GM12878 (cell line): ENCODE measurements around the gene RRM2. TPM values are rescaled to one million over a fixed set of nuclear protein-coding genes. Genes with fewer than 3 reads are reported as not detected.

Experiments used
- ATAC-seq: fragments of 200-7000 bp; cut with Tn5 transposase; 3 replicates; pipeline ENCODE4 v1.9.1; 2020; ENCODE audit warnings: mild to moderate bottlenecking, moderate library complexity
- BruUV-seq: library from RNA; stranded (reverse); fragments of 400-500 nt; replicated peaks from 2 replicates; lab custom pipeline; 2021; lab: Mats Ljungman, UMichigan
- CTCF ChIA-PET: fragments of 300-600 bp; sonication (Branson Sonifier 250); formaldehyde crosslinking; extraction: SDS; loops from one replicate; lab custom pipeline; 2021; ENCODE audit warnings: inconsistent platforms; lab: Yijun Ruan, JAX
- POLR2A ChIA-PET: fragments of 350-600 bp; formaldehyde crosslinking; extraction: SDS; loops from one replicate; lab custom pipeline; 2021; ENCODE audit warnings: inconsistent platforms; lab: Charles Lee
- RAD21 ChIA-PET: fragments of 300-600 bp; sonication (Branson Sonifier 250); formaldehyde crosslinking; loops from one replicate; lab custom pipeline; 2023; ENCODE audit warnings: antibody characterized with exemption; ENCODE audit not compliant: unreplicated experiment; lab: Charles Lee
- SMC1A ChIA-PET: fragments of 300-600 bp; sonication (Branson Sonifier 250); formaldehyde crosslinking; loops from one replicate; lab custom pipeline; 2023; ENCODE audit not compliant: unreplicated experiment, uncharacterized antibody; lab: Charles Lee
- DNase-seq: peaks from one replicate; pipeline ENCODE4 v3.0.0-alpha.2; 2011; ENCODE audit warnings: low read depth, low spot score
- FAIRE-seq: peaks from 3 replicates; lab custom pipeline; 2011; peaks lifted over from hg19 to GRCh38; lab: Jason Lieb, UNC
- H2AFZ ChIP-seq: 2 replicates; pipeline ENCODE4 v1.6.0; 2011; ENCODE audit warnings: low read depth, low read length, control low read depth; ENCODE audit not compliant: control insufficient read depth
- H3K27ac ChIP-seq: 2 replicates; pipeline ENCODE4 v1.5.1; 2011; ENCODE audit warnings: control low read depth; ENCODE audit not compliant: control insufficient read depth, insufficient read depth
- H3K27me3 ChIP-seq, 2 experiments: replicated peaks in 1 of 2; 2 replicates each; pipeline versions ENCODE4 v1.6.0 to v1.6.1; 2011; ENCODE audit warnings: low read length in 1 of 2; ENCODE audit not compliant: control insufficient read depth in 2 of 2, insufficient read depth in 2 of 2
- H3K36me3 ChIP-seq, 2 experiments: 2 replicates each; pipeline ENCODE4 v1.5.1; 2011; ENCODE audit warnings: low read length in 1 of 2; ENCODE audit not compliant: control insufficient read depth in 2 of 2, insufficient read depth in 2 of 2
- H3K4me1 ChIP-seq: 2 replicates; pipeline ENCODE4 v1.6.1; 2011; ENCODE audit warnings: mild to moderate bottlenecking, low read length, moderate library complexity, mixed read lengths; ENCODE audit not compliant: control insufficient read depth, insufficient read depth
- H3K4me2 ChIP-seq: 2 replicates; pipeline ENCODE4 v1.6.0; 2011; ENCODE audit warnings: control low read depth; ENCODE audit not compliant: control insufficient read depth, insufficient read depth
- H3K4me3 ChIP-seq: fragments of 200-600 bp; sonication (generic); 2 replicates; pipeline ENCODE4 v1.5.1; 2016
- H3K79me2 ChIP-seq: 2 replicates; pipeline ENCODE4 v1.6.0; 2011; ENCODE audit warnings: low read length; ENCODE audit not compliant: control insufficient read depth, insufficient read depth
- H3K9ac ChIP-seq: 2 replicates; pipeline ENCODE4 v1.8.0; 2011; ENCODE audit warnings: low read length, control low read depth, mixed read lengths; ENCODE audit not compliant: control insufficient read depth, insufficient read depth
- H3K9me3 ChIP-seq: replicated peaks from 3 replicates; pipeline ENCODE4 v1.5.1; 2011; ENCODE audit warnings: mild to moderate bottlenecking, low read length; ENCODE audit not compliant: control insufficient read depth, insufficient read depth
- H4K20me1 ChIP-seq: 2 replicates; pipeline ENCODE4 v1.6.0; 2011; ENCODE audit not compliant: control insufficient read depth, insufficient read depth
- ESRRA ChIP-seq: IDR thresholded peaks from 2 replicates; pipeline ENCODE4 v1.6.1; 2012; ENCODE audit warnings: mild to moderate bottlenecking, low read length, improper control_type of control experiment
- FOXM1 ChIP-seq: IDR thresholded peaks from 2 replicates; pipeline ENCODE4 v1.6.1; 2012; ENCODE audit warnings: low read depth, mild to moderate bottlenecking, inconsistent platforms, low read length, moderate library complexity
- KDM1A ChIP-seq: fragments of 200-600 bp; sonication (generic); IDR thresholded peaks from 2 replicates; pipeline ENCODE4 v1.6.1; 2016; ENCODE audit warnings: borderline replicate concordance
- NR2C1 ChIP-seq: fragments of 450-650 bp; IDR thresholded peaks from 2 replicates; pipeline ENCODE4 v1.6.1; 2017; ENCODE audit warnings: antibody characterized with exemption, mild to moderate bottlenecking, moderate library complexity
- NR2F1 ChIP-seq: fragments of 450-650 bp; conservative IDR thresholded peaks from 2 replicates; pipeline ENCODE4 v1.6.1; 2017; ENCODE audit warnings: mild to moderate bottlenecking
- RELB ChIP-seq: fragments of 450-650 bp; IDR thresholded peaks from 2 replicates; pipeline ENCODE4 v1.6.1; 2017; ENCODE audit warnings: low read depth, mild to moderate bottlenecking, moderate library complexity
- SREBF1 ChIP-seq: IDR thresholded peaks from 2 replicates; pipeline ENCODE4 v1.6.1; 2012; ENCODE audit warnings: mild to moderate bottlenecking, low read length
- WRNIP1 ChIP-seq: IDR thresholded peaks from 2 replicates; pipeline ENCODE4 v1.6.1; 2011; ENCODE audit warnings: low read depth, low read length, improper control_type of control experiment, borderline replicate concordance
- ZBED1 ChIP-seq: IDR thresholded peaks from 2 replicates; pipeline ENCODE4 v1.6.1; 2016; ENCODE audit warnings: borderline replicate concordance
- ZNF24 ChIP-seq: fragments of 450-650 bp; IDR thresholded peaks from 2 replicates; pipeline ENCODE4 v1.6.1; 2017; ENCODE audit warnings: antibody characterized with exemption, mild to moderate bottlenecking
- WGBS: methylation state at CpG from one replicate; pipeline ENCODE4 v1.1.6; 2016; ENCODE audit warnings: low lambda C conversion rate; ENCODE audit not compliant: insufficient replicate concordance, insufficient coverage; ENCODE audit errors: missing lambda C conversion rate; 5-methylcytosine and 5-hydroxymethylcytosine counted together
- in situ Hi-C: fragments of 300-500 bp; cut with MboI; formaldehyde crosslinking; loops from 9 replicates; pipeline ENCODE4 v1.14.3; 2018; ENCODE audit warnings: mixed read lengths
- intact Hi-C: fragments of 100-400 bp; cut with micrococcal nuclease; formaldehyde crosslinking; loops from one replicate; pipeline ENCODE4 v1.14.2; 2022; ENCODE audit not compliant: unreplicated experiment
- polyA plus RNA-seq, 11 experiments: library from polyadenylated mRNA; depleted of rRNA in 4 of 11; unstranded in 6 of 11; stranded (reverse) in 5 of 11; fragments of >200 nt; fragmentation: Nextera tagmentation in 4 of 11; fragmentation: Illumina TruSeq in 1 of 11; extraction: Ambion mirVana in 4 of 11; extraction: Trizol in 1 of 11; gene quantifications; 1 replicate in 1 of 11; 2 replicates in 10 of 11; pipeline versions ENCODE4 v1.2.1 to v1.2.3, GENCODE V29; 2011 to 2016; ENCODE audit warnings: inconsistent platforms in 2 of 11, missing spikeins in 2 of 11, low read depth in 1 of 11
- total RNA-seq, 4 experiments: library from RNA; depleted of rRNA in 3 of 4; stranded (reverse); fragments of >200 nt in 3 of 4; fragmentation: Illumina TruSeq in 1 of 4; extraction: Trizol in 1 of 4; gene quantifications; 2 replicates each; pipeline versions ENCODE4 v1.2.1 to v1.2.3, GENCODE V29; 2013 to 2021
- TF ChIP-seq, protein P1 (sequence below): IDR thresholded peaks from 2 replicates; pipeline ENCODE4 v1.6.1; 2011; ENCODE audit warnings: borderline replicate concordance, low read depth, mild to moderate bottlenecking, moderate library complexity, low read length; ENCODE audit not compliant: insufficient read depth, poor library complexity, severe bottlenecking
- TF ChIP-seq, protein P2 (sequence below): fragments of 450-650 bp; IDR thresholded peaks from 2 replicates; pipeline ENCODE4 v1.6.1; 2016; ENCODE audit warnings: mild to moderate bottlenecking

The RRM2 gene
- total and polyA plus RNA-seq, 10 of the 15 experiments (the other 5 are each of a cell fraction or from before 2014, with no cell fraction given) = 54.4 to 771 (median 159) TPM

DNA sequence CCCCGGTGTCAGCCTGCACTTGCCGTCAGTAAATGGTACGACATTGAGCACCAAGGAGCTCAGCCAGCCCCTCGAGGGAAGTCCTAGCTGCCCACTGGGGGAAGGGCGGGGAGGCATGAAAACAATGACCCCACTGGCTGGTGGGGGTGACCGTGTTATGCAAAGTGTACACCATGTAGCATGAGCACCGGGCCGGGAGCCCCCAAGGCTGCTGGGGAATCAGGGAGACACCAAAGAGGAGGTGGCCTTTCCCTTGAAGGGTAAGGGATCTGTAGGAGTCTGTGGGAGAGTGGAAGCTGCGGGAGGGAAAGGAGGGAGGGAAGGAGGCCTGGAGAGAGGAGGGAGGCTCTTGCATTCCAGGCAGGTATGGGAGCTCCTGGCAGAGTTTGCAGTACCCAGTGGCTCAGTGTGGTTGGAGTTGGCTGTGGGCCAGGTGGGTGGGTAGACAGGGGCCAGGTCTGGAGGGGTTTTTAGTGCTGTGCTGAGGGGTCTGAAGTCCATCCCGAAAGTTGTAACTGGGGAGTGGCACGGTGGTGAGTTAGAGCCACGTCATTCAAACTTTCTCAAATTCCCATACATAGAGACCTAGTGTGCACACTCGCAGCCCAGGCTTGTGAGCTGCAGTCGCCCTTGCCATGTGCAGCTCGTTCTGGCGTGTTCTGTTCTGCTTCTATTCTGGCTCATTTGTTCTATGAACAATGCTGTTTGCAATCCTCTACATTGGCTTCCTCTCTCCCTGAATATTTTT lies 22.4 kb downstream of the RRM2 start:
- Histone ChIP-seq H3K27ac (no peak overlapping the region), H3K36me3 (peaks cover 0 to 31% of the 10 kb centered on the region in 2 experiments; a peak in 3 of 4 replicates), H4K20me1 (no peaks in the 10 kb centered on the region), H3K79me2 (no peaks in the 10 kb centered on the region), H3K4me3 (no peak overlapping the region), H3K4me1 (no peaks in the 10 kb centered on the region), H2AFZ (no peak overlapping the region), H3K4me2 (no peak overlapping the region), H3K9me3 (no peaks in the 10 kb centered on the region), H3K9ac (no peak overlapping the region), H3K27me3 (no peaks in the 10 kb centered on the region)
- CTCF ChIA-PET = interaction anchor here (6.8 kb wide), 1 partner anchor 290 kb away, joined by 58 read pairs; no protein-coding TSS in a partner anchor
- POLR2A ChIA-PET = interaction anchor here (0.5 to 0.6 kb wide), 2 partner anchors 46 to 266 kb away, joined by 4 read pairs; no protein-coding TSS in a partner anchor
- intact Hi-C loops (no loop called here), in situ Hi-C loops (no loop called here)
- 89% methylated on average over 16 of the region's 16 CpGs for WGBS
- no TSS peak for BruUV-seq
- SMC1A ChIA-PET = interaction anchor here (1.0 to 2.7 kb wide), 3 partner anchors 19 to 290 kb away, joined by 3 to 8 read pairs (median 3); no protein-coding TSS in a partner anchor
- ATAC-seq = no peak
- RAD21 ChIA-PET = no interaction called here
- no peak for FAIRE-seq
- no peak for TF ChIP-seq ZBED1
- TF ChIP-seq FOXM1 = no peak
- TF ChIP-seq SREBF1 = no peak
- TF ChIP-seq NR2F1 = no peak
- TF ChIP-seq ESRRA = no peak
- TF ChIP-seq WRNIP1 = no peak
- no peak for TF ChIP-seq ZNF24
- TF ChIP-seq, protein P1, sequence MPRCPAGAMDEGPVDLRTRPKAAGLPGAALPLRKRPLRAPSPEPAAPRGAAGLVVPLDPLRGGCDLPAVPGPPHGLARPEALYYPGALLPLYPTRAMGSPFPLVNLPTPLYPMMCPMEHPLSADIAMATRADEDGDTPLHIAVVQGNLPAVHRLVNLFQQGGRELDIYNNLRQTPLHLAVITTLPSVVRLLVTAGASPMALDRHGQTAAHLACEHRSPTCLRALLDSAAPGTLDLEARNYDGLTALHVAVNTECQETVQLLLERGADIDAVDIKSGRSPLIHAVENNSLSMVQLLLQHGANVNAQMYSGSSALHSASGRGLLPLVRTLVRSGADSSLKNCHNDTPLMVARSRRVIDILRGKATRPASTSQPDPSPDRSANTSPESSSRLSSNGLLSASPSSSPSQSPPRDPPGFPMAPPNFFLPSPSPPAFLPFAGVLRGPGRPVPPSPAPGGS = no peak
- no peak for TF ChIP-seq NR2C1
- TF ChIP-seq, protein P2, sequence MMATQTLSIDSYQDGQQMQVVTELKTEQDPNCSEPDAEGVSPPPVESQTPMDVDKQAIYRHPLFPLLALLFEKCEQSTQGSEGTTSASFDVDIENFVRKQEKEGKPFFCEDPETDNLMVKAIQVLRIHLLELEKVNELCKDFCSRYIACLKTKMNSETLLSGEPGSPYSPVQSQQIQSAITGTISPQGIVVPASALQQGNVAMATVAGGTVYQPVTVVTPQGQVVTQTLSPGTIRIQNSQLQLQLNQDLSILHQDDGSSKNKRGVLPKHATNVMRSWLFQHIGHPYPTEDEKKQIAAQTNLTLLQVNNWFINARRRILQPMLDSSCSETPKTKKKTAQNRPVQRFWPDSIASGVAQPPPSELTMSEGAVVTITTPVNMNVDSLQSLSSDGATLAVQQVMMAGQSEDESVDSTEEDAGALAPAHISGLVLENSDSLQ = no peak
- TF ChIP-seq RELB = no peak
- TF ChIP-seq KDM1A = no peak
- DNase-seq = no peak
